Gastrocnemius medialis (tissue), 4 donors: Measurements from ENCODE around the gene CXCL17.

Experiments
- CTCF ChIP-seq, 5 experiments: fragments of 450-650 bp in 3 of 5; fragments of 200-600 bp in 2 of 5; sonication (generic) in 2 of 5; IDR thresholded peaks in 4 of 5; conservative IDR thresholded peaks in 1 of 5; 1 replicate in 4 of 5; 2 replicates in 1 of 5; pipeline ENCODE4 v1.5.1; 2016 to 2019; ENCODE audit warnings: antibody characterized with exemption in 5 of 5, mild to moderate bottlenecking in 3 of 5, moderate library complexity in 3 of 5
- POLR2A ChIP-seq, 2 donors: fragments of 450-650 bp; IDR thresholded peaks; one replicate each; pipeline ENCODE4 v1.6.1; 2017; ENCODE audit warnings: antibody characterized with exemption in 2 of 2, mild to moderate bottlenecking in 2 of 2, moderate library complexity in 2 of 2

- TF ChIP-seq POLR2A (IDR thresholded peaks at IDR 0.05) (no peak), CTCF (IDR thresholded peaks at IDR 0.05 in 4 of 5, conservative IDR thresholded peaks at IDR 0.05 in 1 of 5) (no peak)
Observed at GRCh38 chr19:42428676-42429075, 14.1 kb downstream of the CXCL17 start.
